M059J (cell line): ENCODE results near the gene KCNE4. TPM values are rescaled to one million over a fixed set of nuclear protein-coding genes. Genes with fewer than 3 reads are reported as not detected.
A peak's percentile ranks its signal among the peaks of the same experiment; 100 is the strongest.

Experiments used
- DNase-seq: peaks from one replicate; pipeline ENCODE4 v3.0.0-alpha.2; 2012; ENCODE audit warnings: low read depth
- total RNA-seq: library from RNA; depleted of rRNA; stranded (reverse); fragments of >200 nt; shearing (Covaris generic); gene quantifications from 2 replicates; pipeline ENCODE4 v1.2.3, GENCODE V29; 2014

KCNE4 gene
- total RNA-seq, 1 experiment from 2014 or later = 14.5 TPM

DNA sequence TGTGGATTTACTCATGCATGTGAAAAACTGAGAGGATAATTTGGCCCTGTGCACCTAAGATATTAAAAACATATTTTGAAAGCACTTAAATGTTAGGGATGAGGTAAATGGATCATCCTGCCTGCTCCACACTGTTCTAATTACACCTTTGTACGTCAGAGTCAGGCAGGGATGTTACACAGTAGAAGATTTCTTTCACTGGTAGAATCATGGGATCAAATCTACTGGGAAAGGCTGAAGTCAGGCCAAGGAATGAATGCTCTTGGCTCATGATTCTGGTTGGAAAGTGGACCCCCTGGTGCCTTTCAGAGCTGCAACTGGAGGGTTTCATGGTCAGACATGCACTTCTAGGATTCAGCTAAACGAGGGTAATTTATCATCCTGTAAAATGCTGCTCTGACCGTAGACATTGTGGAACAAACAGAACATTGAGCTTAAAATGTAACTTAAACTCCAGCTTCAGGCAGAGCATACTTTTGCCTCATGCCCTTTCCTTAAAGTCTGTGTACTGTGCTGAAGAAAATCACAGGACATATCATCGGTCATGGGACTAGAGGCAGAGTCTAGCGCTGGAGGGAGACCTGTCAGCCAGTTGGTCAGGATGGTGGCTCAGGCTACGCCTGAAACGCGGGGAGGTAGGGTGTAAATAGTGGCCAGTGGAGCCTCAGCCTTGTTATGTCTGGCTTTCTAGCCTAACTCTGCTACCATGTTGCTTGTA is 4.9 kb downstream of the KCNE4 start:
- no peak for DNase-seq

DNA sequence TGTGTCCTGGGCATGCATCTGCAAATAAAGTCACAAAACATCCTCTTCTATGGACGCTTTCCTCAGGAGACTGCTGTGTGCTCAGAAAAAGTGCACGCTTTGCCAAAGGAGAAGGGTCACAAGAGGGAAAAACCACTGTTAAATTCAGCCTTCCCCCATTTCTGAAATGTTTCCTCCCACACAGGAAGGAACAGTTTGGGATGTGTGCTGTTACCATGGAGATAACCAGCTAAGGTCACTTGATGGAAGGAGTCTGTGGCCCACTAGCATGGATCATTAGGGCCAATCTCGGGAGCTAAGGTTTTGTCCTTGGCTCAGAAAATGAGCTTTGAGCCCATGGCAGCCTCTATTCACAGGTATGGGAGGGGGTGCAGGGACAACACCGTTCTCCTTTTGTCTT is 5.6 kb downstream of the KCNE4 start:
- DNase-seq = peak; percentile 59

DNA sequence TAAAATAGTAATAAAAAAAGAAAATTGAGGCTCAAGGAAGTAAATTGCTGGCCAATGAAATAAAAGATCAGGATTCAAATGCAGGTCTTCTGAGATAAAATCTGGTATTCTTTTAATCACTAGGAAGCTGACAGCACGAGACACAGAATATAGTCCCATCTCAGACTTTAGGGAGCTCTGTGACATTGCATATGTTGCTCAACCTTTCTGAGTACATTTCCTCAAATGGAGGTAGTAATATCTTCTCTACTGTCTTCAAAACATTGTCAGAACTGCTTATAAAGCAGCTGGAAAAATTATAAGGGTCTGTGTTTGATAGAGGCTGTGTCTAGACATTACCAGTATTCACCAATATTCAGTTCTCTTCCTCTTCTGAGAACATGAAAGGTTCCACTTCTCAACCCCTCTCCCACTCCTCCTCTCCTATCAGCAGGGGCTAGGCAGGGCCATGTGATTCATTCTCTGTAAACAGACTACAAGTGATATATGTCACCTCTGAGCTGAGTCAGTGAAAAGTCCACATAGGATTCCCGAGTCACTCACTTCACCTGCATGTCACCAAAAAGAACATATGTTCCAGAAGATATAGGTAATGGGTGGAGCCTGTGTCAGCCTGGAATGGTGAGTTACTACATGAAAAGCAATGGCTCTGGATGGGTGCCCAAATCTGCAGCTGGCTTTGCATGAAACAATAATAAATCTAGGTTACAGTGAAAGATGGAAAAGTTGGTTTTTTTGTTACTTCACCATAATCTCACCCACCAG is 7.1 kb downstream of the KCNE4 start:
- no peak for DNase-seq

DNA sequence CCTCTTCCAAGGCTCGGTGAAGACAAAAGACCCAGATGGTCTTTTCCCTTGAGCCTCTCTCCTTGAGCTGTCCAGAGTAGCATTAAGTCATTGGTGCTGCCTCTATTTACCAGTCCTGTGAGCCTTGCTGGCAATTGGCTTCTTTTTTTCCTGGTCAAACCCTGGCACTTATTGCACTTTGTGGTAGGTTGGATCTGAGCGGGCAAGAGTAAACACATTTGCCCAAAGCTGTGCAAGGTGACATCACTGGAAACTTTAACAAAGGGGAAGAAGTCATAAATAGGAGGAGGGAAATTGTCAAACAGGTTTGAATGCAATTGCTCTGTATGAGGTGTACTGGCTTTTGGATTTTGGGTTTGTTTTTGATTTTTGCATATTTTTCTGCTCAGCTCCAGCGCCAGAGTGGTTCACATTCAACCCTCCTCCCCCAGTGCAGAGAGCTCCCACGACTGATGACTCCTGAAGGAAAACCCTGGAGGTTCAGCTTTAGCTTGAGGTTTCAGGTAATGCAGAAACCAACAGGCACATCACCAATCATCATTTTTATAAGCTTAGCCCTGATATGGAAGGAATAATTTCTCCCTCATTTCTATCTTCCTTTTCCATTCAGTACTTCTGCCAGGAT is 8.3 kb downstream of the KCNE4 start:
- no peak for DNase-seq

DNA sequence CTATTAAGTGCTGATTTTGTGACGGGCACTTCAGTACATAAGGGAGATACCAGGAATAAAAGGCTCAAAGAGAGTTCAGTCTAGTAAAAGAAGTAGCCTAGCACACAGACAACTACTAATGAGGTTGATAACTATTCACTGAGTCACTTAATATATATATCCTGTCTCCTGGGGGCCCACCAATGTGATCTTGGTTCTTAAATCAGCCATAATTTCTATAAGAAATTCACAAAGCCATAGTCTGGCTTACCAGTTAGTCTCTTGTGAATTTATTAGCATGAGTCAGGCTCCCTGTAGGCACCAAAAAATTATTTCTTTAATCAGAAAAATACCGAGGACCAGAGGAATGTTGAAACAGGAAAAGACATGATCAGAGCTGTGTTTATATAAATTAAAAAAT is 10.4 kb downstream of the KCNE4 start:
- peak; percentile 64 for DNase-seq

DNA sequence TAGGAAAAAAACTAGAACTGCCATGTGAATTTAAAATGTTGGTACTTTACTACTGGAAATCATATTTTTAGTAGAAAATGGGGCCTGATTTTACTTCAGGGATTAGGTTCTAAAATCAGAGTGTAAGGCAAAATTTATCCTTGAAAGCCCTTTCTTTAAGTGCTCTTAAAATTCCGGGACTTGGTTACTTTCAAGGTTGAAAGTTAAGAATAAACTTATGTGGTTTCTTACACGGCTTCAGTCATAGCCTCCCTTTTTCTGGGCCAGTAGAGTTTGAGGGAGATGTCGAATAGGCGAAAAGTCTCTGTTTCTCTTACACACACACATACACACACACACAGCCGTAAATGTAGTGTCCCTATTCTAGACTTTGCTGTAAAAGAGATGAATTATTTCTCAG is 13.1 kb downstream of the KCNE4 start:
- no peak for DNase-seq

DNA sequence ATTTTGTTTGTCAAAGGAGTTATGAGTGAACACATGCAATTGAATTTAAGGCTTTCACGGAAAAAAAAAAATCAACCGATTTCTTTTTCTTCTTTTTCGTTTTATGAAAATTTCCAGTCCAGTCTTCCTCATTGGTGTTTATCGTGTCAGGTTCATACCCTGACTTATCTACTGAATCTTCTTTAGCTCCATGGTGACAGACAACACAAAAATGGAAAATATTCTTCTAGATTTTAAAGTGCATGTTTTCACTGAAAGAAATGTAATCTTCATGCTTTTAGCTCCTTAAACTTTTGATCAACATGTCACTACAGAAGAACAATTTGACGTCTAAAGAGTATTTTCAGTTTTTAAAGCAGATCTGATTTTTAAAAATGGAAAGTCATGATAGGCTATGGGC is 14.7 kb downstream of the KCNE4 start:
- DNase-seq = no peak

DNA sequence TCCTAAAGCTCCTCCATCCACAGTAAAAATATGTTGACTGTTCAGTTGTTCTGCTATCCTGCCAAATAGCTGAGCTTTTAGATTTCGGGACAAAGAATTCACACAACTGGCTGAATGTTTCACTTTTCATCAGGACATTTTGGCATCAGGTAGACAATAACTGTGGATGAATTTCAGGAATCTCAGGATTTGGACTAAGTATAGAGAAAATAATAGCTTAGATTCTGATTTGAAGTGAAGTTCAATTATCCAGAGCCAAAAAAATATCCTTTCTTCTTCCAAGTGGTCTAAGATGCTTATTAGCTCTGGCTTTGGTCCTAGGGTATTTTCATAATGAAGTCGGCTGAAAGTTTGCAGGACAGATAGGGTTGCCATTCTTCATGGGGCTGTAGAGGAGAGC is 16.1 kb downstream of the KCNE4 start:
- no peak for DNase-seq

DNA sequence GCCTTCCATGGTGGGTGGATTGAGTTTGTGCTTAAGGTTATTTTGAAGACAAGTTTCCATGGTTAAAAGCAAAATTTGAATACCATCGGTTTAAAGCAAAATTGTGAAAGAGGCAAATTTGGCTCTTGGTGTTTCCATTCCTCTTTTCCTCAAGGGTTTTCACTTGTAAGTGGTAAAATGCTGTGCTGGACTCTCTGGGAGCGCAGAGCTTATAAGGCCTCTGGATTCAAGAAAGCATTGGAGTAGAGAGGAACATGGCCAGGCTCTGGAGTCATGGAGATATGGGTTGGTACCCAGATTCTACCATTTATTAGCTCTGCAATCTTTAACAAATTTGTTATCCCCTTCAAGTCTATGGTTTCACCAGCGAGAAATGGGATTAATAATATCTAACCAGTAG is 17.5 kb downstream of the KCNE4 start:
- no peak for DNase-seq

DNA sequence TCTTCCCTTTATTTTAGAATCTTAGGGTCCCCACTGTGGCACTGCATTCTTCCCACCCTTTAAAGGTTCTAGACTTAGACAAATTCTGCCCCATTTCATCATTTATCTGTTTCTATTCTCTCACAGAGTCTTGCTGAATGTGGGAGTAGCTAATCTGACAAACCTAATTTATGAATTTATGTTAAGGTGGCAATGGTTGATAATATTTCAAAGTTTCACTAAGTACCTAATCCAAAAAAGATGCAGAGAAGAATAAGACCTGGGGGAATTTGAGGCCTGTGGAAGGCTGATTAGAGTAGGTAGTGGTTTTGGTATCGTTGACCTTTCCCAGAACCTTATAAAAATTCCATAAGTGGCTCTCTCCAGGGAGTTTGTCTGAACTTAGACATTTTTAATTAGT is 18.0 kb downstream of the KCNE4 start:
- DNase-seq = no peak

DNA sequence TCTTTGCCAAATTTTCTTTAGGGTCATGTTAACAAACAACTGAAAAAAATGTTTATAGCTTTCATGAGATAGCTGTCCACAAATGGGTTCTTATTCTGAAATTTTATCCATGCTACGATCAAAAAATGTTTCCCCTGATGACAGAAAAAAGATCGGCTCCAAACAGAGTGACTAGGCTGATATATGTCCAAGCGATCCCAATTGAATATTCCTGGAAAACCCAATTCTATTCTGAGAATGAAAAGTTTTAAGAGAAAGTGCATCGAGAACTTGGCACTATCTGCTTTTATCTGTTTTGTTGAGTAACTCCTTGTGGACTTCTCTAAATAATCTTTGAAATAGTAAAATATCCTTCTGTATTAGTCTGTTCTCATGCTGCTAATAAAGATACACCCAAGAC is 19.1 kb downstream of the KCNE4 start:
- DNase-seq = no peak

DNA sequence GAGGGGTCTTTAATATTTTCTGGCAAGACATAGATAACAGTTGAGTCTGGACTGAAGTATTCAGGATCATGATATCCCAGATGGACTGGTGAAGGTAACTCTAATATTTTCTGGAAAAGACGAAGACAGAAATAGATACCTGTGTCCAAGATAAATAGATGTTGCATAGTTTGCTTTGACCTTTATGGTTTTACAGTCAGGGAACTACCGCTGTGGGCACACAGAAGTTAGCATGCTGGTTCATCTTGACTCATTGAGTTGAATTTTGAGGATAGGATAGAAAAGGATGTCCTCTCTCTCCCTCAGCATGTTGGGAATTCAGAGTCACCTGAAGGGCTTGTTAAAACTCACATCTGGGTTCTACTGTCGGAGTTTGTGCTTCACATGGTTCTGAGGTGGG is 20.8 kb downstream of the KCNE4 start:
- no peak for DNase-seq

DNA sequence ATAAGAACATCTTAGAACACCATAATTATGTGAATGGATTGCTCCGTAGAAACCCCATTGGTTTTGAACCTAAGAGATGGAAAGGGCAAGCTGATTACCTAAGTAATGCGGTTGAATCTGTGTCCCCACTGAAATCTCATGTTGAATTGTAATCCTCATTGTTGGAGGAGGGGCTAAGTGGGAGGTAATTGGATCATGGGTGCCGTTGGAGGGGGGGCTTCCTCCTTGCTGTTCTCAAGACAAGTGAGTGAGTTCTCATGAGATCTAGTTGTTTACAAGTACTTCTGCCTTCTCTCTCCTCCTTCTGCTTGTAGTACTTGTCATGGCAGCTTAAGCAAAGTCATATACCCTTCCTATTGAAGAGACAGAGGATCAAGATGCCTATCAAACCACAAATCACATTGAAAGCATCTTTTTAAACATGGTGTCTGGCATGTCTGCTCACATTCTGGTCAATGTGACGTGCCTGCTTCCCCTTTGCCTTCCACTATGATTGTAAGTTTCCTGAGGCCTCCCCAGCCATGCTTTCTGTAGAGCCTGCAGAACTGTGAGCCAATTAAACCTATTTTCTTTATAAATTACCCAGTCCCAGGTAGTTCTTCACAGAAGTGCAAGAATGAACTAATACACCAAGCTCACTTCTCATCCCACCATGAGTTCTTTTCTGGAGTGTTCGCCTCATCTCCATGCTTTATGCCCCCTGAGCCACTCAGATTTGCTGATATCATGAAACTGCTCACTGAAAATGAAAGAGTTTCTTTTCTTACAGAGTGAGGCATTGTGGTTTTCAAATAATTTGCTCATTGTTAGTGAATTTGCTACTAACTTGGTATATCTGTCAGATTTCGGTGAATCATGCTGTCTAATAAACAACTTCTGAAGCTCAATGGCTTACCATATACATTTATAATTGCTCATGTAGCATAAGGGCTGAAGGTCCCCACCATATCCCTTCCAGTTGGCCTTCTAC is 23.6 kb downstream of the KCNE4 start:
- DNase-seq = peak; percentile 76

DNA sequence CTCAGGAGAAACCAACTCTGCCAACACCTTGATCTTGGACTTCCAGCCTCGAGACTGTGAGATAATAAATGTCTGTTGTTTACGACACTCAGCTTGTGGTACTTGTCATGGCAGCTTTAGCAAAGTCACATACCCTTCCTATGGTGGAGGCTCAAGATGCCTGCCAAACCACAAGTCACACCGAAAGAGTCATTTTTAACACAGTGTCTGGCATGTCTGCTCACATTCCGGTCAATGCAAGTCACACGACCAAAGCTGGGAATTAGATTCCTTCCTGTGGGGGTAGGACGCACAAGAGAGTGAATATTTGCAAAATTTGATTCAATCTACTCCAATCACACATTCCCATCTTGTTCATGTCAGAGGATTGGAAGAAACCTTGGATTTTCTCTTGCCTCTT is 24.6 kb downstream of the KCNE4 start:
- peak; percentile 94 for DNase-seq

DNA sequence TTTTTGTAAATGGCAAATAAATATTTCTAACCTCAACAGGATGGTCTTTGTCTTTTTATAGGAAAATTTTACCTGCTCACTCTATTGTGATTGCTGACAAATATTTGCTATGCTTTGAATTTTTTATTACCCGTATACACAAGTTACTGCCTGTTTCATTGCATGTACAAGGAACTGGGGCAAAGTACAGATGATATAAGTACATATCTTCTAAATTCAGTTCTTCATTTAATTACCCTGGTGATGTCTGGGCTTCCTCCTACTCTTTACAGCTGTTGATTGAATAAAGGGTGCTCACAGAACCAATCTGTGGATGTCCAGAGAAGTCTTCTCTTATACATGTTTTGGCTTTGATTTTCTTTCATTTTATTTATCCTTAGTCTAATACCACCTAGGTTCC is 26.5 kb downstream of the KCNE4 start:
- DNase-seq = no peak

DNA sequence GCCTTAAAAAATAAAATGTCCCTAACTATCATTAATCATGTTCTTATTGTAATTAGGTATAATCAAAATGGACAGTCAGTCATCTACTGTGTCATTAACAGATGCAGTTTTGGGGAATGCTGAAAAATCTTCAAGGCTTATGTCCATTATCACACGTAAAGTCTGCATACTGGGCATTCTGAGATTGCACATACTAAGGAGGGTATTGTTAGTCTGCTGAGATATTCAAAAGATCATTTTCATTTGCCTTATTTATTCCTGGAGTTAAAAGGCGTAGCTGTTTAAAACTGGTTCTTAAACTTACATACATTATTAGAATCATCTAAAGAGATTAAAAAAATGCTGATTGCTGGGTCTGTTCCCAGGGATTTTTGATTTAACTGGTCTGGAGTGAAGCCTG is 27.4 kb downstream of the KCNE4 start:
- DNase-seq = no peak

DNA sequence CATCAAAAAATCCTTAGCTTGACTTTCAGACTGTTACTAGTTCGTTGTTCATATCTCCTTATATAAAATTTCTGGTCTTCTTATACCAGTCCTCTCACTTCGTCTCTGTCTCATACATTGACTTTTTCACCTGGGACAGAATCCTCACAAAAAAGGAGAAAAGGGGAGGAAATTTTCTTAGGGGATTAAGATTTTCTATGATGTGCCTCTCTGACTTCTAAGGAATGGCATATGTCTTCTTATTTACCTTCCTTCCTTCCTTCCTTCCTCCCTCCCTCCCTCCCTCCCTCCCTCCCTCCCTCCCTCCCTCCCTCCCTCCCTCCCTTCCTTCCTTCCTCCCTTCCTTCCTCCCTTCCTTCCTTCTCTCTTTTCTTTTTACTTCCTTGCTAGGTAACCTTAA is 27.9 kb downstream of the KCNE4 start:
- DNase-seq = no peak

DNA sequence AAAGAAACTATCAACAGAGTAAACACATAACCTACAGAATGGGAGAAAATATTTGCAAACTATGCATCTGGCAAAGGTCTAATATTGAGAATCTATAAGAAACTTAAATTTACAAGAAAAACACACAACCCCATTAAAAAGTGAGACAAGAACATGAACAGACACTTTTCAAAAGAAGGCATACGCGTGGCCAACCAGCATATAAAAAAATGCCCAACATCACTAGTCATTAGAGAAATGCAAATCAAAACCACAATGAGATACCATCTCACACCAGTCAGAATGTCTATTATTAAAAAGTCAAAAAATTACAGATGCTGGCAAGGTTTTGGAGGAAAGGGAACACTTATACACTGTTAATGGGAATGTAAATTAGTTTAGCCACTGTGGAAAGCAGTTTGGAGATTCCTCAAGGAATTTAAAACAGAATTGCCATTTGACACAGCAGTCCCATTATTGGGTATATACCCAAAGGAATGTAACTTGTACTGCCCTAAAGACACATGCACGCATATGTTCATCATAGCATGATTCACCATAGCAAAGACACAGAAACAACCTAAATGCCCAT is 28.9 kb downstream of the KCNE4 start:
- DNase-seq = peak; percentile 68

DNA sequence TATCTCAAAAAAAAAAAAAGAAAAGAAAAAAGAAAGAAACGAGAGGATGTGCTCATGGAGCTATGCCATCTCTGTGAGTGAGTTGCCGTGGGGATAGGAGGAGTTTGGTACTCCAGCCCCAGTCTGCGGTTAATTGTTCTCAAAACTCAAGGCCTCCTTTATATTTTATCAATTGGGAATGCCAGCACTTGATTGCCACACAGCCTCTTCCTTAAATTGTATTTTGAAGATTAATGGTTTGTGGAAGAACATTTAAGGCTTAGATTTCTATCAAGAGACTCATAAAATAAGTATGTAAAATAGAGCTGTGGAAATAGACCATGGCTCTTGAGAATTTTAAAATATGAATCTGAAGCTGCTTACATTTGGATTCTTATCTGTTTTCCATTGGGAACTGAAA is 29.8 kb downstream of the KCNE4 start:
- DNase-seq = no peak

DNA sequence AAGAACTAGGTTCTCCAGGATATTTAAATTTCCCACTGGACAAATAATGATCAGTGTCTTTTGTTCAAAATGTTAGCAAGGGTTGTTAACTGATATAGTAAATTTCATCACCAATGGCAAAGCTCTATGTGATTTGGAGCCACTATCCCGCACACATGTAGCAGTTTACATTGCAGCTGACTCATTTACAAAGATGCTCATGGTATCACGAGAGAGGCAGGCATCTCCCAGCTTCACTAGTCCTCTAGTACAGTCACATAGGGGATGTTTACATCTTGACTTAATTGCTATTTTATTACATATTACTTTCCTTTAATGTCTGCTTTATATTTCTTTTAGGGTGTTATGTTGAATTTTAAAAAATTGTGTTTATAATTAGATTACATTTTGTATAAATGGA is 30.7 kb downstream of the KCNE4 start:
- DNase-seq = no peak

DNA sequence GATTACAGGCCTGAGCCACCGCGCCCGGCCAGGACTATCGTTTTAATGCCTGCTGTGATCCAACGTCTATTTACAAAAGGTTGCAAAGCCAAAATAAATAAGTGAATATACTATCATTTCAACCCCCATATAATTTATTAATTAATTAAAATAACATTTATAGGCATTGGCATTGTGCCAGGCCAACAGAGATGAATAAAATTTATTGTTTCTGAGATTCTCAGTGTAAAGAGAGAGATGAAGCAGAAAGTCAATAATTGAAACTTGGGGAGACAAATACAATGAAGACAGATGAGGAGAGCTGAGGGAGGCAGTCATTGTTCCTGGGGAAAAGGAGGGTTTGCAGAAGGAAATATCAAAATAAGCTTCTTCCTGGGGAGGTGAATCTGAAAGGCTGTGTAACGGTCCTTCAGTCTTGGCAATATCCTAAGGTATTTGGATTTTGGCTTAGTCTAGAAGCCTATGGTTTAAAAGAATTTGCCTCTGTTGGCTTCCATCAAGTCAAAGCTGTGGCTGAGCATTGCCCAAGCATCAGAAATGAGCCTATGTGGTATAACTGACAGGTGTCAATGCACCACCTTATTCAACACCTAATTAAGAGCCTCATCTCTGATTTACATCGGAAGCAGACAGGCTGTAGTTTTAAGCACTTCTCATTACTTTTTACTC is 31.5 kb downstream of the KCNE4 start:
- no peak for DNase-seq
